Measurements from ENCODE around the gene SH3BP5. TPM values are rescaled to one million over a fixed set of nuclear protein-coding genes. Genes with fewer than 3 reads are reported as not detected.

Gene SH3BP5
- total and polyA plus RNA-seq, 2 donors (not counting 1 experiment from before 2014, with no cell fraction given), result 6.7 to 12.9 TPM

DNA sequence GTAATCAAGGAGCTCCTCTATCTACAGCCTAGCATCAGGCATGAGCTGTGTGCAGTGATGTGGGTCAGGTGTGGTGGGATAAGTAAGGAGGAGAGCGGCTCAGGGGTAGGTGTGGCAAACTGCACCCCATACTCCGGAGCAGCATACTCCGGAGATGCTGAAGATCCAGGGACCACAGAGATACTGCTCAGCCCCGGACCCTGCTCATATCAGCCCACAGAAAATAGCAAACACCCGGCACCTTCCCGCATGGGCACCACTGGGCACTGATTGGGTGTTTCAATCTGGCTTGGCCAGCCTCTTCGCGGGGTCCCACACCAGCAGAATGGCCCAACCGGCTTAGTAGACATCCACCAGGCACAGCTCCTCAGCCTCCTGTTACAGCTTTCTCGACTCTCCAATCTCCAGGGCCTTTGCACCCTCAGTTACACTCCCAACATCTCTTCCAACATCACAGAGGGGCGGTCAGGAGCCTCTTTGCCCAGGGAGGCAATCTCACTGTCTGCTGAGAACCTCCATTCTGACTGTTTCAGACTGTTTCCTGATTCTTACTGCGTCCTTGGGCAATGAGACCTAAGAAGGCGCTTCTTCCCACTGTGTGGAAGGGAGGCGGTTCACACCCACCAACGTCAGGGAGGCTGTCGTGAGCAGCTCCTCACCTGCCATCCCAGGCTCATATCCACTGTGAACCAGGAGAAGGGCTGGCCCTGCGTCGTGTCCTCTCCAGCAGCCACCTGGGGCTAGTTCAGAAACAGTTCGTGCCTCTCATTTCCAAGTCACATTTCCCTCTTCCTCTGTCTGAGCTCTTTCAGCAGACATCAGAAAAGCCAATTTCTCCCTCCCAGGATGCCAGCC lies 66.5 kb downstream of the SH3BP5 start:
- no peaks in the 10 kb centered on the region for H3K4me1 ChIP-seq (ENCODE audit: control insufficient read depth, extremely low read depth, insufficient read depth, low read length)
- H3K27ac ChIP-seq (ENCODE audit: insufficient read depth, low read length), result no peak overlapping the region
- H4K20me1 ChIP-seq (ENCODE audit: control insufficient read depth, extremely low read depth, insufficient read depth, low read length), result no peaks in the 10 kb centered on the region
- TF ChIP-seq, protein P1, sequence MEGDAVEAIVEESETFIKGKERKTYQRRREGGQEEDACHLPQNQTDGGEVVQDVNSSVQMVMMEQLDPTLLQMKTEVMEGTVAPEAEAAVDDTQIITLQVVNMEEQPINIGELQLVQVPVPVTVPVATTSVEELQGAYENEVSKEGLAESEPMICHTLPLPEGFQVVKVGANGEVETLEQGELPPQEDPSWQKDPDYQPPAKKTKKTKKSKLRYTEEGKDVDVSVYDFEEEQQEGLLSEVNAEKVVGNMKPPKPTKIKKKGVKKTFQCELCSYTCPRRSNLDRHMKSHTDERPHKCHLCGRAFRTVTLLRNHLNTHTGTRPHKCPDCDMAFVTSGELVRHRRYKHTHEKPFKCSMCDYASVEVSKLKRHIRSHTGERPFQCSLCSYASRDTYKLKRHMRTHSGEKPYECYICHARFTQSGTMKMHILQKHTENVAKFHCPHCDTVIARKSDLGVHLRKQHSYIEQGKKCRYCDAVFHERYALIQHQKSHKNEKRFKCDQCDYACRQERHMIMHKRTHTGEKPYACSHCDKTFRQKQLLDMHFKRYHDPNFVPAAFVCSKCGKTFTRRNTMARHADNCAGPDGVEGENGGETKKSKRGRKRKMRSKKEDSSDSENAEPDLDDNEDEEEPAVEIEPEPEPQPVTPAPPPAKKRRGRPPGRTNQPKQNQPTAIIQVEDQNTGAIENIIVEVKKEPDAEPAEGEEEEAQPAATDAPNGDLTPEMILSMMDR (conservative IDR thresholded peaks at IDR 0.05 in 1 of 2, IDR thresholded peaks at IDR 0.05 in 1 of 2; ENCODE audit: low read depth in 1 of 2, low read length in 2 of 2), result no peak
- TF ChIP-seq EZH2 (IDR thresholded peaks at IDR 0.05; ENCODE audit: low read length, missing control alignments), result no peak
- H3K27me3 ChIP-seq (ENCODE audit: control insufficient read depth, insufficient read depth, low read length), result no peaks in the 10 kb centered on the region
- no peaks in the 10 kb centered on the region for H3K36me3 ChIP-seq (ENCODE audit: control insufficient read depth, insufficient read depth, low read length)
- DNase-seq (ENCODE audit: low read depth in 2 of 2), result no peak
- H3K4me2 ChIP-seq (ENCODE audit: extremely low read depth, insufficient read depth, low read length), result no peak overlapping the region
- no peak overlapping the region for H3K4me3 ChIP-seq (replicated peaks in 1 of 4; ENCODE audit: control extremely low read depth in 1 of 4, insufficient read depth in 1 of 4, low read depth in 3 of 4, low read length in 4 of 4)
- H2AFZ ChIP-seq (ENCODE audit: low read length), result no peak overlapping the region
- H3K79me2 ChIP-seq (ENCODE audit: control insufficient read depth, insufficient read depth, low read length), result no peaks in the 10 kb centered on the region
- no peak overlapping the region for H3K9ac ChIP-seq (ENCODE audit: insufficient read depth, low read length)
- no peaks in the 10 kb centered on the region for H3K9me3 ChIP-seq (ENCODE audit: control insufficient read depth, insufficient read depth, low read depth, low read length)

DNA sequence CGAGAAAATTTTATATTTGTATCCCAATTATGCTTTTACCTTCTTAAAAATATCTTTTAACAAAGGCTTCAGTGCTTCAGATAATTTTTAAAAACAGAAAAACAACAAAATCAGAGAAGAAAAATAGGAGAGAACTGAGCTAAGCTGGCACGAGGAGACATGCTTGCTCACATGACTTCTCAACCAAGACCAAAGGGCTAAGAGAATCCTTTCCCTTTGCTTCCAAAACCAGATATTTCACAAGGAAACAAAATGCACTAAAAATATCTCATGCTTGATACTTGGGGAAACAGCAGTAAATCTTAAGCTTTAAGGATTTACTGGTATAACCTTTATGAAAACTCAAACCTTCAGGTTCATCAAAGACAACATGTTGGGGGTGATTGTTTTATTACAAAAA lies 67.9 kb downstream of the SH3BP5 start:
- H3K4me2 ChIP-seq (ENCODE audit: extremely low read depth, insufficient read depth, low read length), result no peak overlapping the region
- no peak overlapping the region for H3K27ac ChIP-seq (ENCODE audit: insufficient read depth, low read length)
- no peak for TF ChIP-seq EZH2 (IDR thresholded peaks at IDR 0.05; ENCODE audit: low read length, missing control alignments)
- TF ChIP-seq, protein P1 (conservative IDR thresholded peaks at IDR 0.05 in 1 of 2, IDR thresholded peaks at IDR 0.05 in 1 of 2; ENCODE audit: low read depth in 1 of 2, low read length in 2 of 2), result no peak
- no peaks in the 10 kb centered on the region for H3K4me1 ChIP-seq (ENCODE audit: control insufficient read depth, extremely low read depth, insufficient read depth, low read length)
- no peaks in the 10 kb centered on the region for H3K79me2 ChIP-seq (ENCODE audit: control insufficient read depth, insufficient read depth, low read length)
- no peaks in the 10 kb centered on the region for H3K27me3 ChIP-seq (ENCODE audit: control insufficient read depth, insufficient read depth, low read length)
- no peaks in the 10 kb centered on the region for H3K9me3 ChIP-seq (ENCODE audit: control insufficient read depth, insufficient read depth, low read depth, low read length)
- H3K9ac ChIP-seq (ENCODE audit: insufficient read depth, low read length), result no peak overlapping the region
- no peak overlapping the region for H3K4me3 ChIP-seq (replicated peaks in 1 of 4; ENCODE audit: control extremely low read depth in 1 of 4, insufficient read depth in 1 of 4, low read depth in 3 of 4, low read length in 4 of 4)
- no peaks in the 10 kb centered on the region for H3K36me3 ChIP-seq (ENCODE audit: control insufficient read depth, insufficient read depth, low read length)
- no peak for DNase-seq (ENCODE audit: low read depth in 2 of 2)
- no peak overlapping the region for H2AFZ ChIP-seq (ENCODE audit: low read length)
- H4K20me1 ChIP-seq (ENCODE audit: control insufficient read depth, extremely low read depth, insufficient read depth, low read length), result no peaks in the 10 kb centered on the region

DNA sequence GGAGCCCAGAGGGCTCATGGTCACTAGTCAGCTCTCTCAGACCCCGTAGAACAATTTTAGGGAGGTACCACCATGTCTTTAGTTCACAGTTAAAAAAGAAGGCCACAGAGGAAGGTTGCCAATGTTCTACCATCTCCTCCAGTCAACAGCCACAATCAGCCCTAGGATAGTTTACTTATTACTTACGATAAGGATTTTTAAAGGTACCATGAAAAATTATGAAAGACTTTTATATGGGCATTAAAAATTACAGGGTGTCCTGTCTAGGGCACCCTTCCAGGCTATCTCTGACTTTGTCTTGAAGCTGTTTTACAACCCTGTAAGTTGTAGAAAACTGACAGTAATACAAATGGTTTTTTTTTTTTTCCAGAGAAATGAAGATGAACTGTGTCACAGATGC lies 68.5 kb downstream of the SH3BP5 start:
- Histone ChIP-seq H3K9me3 (ENCODE audit: control insufficient read depth, insufficient read depth, low read depth, low read length) (no peaks in the 10 kb centered on the region), H3K79me2 (ENCODE audit: control insufficient read depth, insufficient read depth, low read length) (no peaks in the 10 kb centered on the region), H3K36me3 (ENCODE audit: control insufficient read depth, insufficient read depth, low read length) (no peaks in the 10 kb centered on the region), H3K27me3 (ENCODE audit: control insufficient read depth, insufficient read depth, low read length) (no peaks in the 10 kb centered on the region), H3K4me1 (ENCODE audit: control insufficient read depth, extremely low read depth, insufficient read depth, low read length) (no peaks in the 10 kb centered on the region), H4K20me1 (ENCODE audit: control insufficient read depth, extremely low read depth, insufficient read depth, low read length) (no peaks in the 10 kb centered on the region), H3K4me2 (ENCODE audit: extremely low read depth, insufficient read depth, low read length) (no peak overlapping the region), H2AFZ (ENCODE audit: low read length) (no peak overlapping the region), H3K27ac (ENCODE audit: insufficient read depth, low read length) (no peak overlapping the region), H3K4me3 (replicated peaks in 1 of 4; ENCODE audit: control extremely low read depth in 1 of 4, insufficient read depth in 1 of 4, low read depth in 3 of 4, low read length in 4 of 4) (no peak overlapping the region), H3K9ac (ENCODE audit: insufficient read depth, low read length) (no peak overlapping the region)
- TF ChIP-seq, protein P1 (conservative IDR thresholded peaks at IDR 0.05 in 1 of 2, IDR thresholded peaks at IDR 0.05 in 1 of 2; ENCODE audit: low read depth in 1 of 2, low read length in 2 of 2), result no peak
- TF ChIP-seq EZH2 (IDR thresholded peaks at IDR 0.05; ENCODE audit: low read length, missing control alignments), result no peak
- DNase-seq (ENCODE audit: low read depth in 2 of 2), result no peak

All from fibroblast of lung (primary cell).